SW 1271 (cell line): ENCODE data around the gene RGS12.

ENCODE experiments used
- DNase-seq, 2 experiments: peaks; one replicate each; lab custom pipeline; 2025; lab: John Stamatoyannopoulos, UW

Gene RGS12

GRCh38 chr4:3332498-3332897 lies 39.7 kb downstream of the RGS12 start:
- no peak for DNase-seq

GRCh38 chr4:3334316-3334715 lies 41.5 kb downstream of the RGS12 start:
- DNase-seq, result no peak

- DNase-seq, result no peak
Measured at GRCh38 chr4:3335385-3335784, 42.6 kb downstream of the RGS12 start.

GRCh38 chr4:3335982-3336381 lies 43.2 kb downstream of the RGS12 start:
- DNase-seq, result no peak

- no peak for DNase-seq
Measured at GRCh38 chr4:3336382-3337356, 43.8 kb downstream of the RGS12 start.

GRCh38 chr4:3337357-3337732 lies 44.5 kb downstream of the RGS12 start:
- DNase-seq, result no peak

- DNase-seq, result no peak
Measured at GRCh38 chr4:3337811-3338210, 45.0 kb downstream of the RGS12 start.

- DNase-seq, result no peak
Measured at GRCh38 chr4:3338321-3338838, 45.6 kb downstream of the RGS12 start.

- no peak for DNase-seq
Measured at GRCh38 chr4:3338976-3339531, 46.2 kb downstream of the RGS12 start.

GRCh38 chr4:3339577-3339976 lies 46.8 kb downstream of the RGS12 start:
- no peak for DNase-seq

- DNase-seq, result no peak
Measured at GRCh38 chr4:3340038-3340699, 47.3 kb downstream of the RGS12 start.

- no peak for DNase-seq
Measured at GRCh38 chr4:3340700-3341083, 47.9 kb downstream of the RGS12 start.

GRCh38 chr4:3341760-3342159 lies 48.9 kb downstream of the RGS12 start:
- no peak for DNase-seq

- no peak for DNase-seq
Measured at GRCh38 chr4:3342182-3342854, 49.5 kb downstream of the RGS12 start.
